ENCODE data around the gene SERPINB6. TPM values are rescaled to one million over a fixed set of nuclear protein-coding genes. Genes with fewer than 3 reads are reported as not detected.

Gene SERPINB6
- total and polyA plus RNA-seq, 9 of the 15 experiments (the other 6 are each of a cell fraction or from before 2014, with no cell fraction given): 86.6 to 211 (median 143) TPM

DNA sequence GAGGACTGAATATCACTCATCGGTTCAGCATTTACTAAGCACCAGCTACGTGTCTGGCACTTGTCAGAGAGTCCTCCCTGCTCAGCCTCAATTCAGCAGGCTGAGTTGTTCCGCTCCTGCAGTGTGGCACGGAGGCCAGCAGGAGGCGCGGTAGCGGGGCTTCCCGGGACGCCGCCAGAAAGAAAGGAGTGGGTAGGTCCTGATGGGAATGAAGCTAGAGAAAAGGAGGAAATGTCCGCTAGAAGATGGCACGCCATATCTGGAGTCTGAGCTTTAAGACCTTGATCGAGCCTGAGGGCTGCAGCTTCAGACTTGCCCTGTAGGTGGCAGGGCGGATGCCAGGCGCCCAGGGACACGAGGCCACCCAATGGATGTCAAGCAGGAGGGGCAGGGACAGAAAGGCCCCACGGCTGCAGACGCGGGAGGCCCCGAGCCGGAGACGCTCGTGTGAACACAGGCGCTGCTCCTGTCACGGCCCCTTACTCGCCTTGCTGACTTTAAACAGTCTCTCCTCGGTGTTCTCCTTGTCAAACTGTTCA lies 18.7 kb downstream of the SERPINB6 start (continued):
- TF ChIP-seq ZNF23 (CRISPR knock-in tag; IDR thresholded peaks at IDR 0.05) (no peak), FOXA1 (IDR thresholded peaks at IDR 0.05; ENCODE audit: borderline replicate concordance) (no peak), NONO (IDR thresholded peaks at IDR 0.05; ENCODE audit: low read depth in 2 of 2, low read length in 1 of 2) (no peak), ZBTB40 (IDR thresholded peaks at IDR 0.05) (no peak), ZBTB40 (CRISPR knock-in tag; IDR thresholded peaks at IDR 0.05) (no peak), ETS2 (tag; IDR thresholded peaks at IDR 0.05; ENCODE audit: borderline replicate concordance, poor library complexity, severe bottlenecking) (no peak), PCBP2 (IDR thresholded peaks at IDR 0.05; ENCODE audit: low read depth, low read length, poor library complexity, severe bottlenecking) (no peak), ZNF232 (CRISPR knock-in tag; IDR thresholded peaks at IDR 0.05) (no peak)
- TF ChIP-seq, protein P1, sequence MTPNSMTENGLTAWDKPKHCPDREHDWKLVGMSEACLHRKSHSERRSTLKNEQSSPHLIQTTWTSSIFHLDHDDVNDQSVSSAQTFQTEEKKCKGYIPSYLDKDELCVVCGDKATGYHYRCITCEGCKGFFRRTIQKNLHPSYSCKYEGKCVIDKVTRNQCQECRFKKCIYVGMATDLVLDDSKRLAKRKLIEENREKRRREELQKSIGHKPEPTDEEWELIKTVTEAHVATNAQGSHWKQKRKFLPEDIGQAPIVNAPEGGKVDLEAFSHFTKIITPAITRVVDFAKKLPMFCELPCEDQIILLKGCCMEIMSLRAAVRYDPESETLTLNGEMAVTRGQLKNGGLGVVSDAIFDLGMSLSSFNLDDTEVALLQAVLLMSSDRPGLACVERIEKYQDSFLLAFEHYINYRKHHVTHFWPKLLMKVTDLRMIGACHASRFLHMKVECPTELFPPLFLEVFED (CRISPR knock-in tag; conservative IDR thresholded peaks at IDR 0.05): 0 out of 2 replicates have a peak, but pooled peaks have one; percentile 48
- TF ChIP-seq, protein P2, sequence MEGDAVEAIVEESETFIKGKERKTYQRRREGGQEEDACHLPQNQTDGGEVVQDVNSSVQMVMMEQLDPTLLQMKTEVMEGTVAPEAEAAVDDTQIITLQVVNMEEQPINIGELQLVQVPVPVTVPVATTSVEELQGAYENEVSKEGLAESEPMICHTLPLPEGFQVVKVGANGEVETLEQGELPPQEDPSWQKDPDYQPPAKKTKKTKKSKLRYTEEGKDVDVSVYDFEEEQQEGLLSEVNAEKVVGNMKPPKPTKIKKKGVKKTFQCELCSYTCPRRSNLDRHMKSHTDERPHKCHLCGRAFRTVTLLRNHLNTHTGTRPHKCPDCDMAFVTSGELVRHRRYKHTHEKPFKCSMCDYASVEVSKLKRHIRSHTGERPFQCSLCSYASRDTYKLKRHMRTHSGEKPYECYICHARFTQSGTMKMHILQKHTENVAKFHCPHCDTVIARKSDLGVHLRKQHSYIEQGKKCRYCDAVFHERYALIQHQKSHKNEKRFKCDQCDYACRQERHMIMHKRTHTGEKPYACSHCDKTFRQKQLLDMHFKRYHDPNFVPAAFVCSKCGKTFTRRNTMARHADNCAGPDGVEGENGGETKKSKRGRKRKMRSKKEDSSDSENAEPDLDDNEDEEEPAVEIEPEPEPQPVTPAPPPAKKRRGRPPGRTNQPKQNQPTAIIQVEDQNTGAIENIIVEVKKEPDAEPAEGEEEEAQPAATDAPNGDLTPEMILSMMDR (IDR thresholded peaks at IDR 0.05 in 2 of 3, conservative IDR thresholded peaks at IDR 0.05 in 1 of 3; ENCODE audit: insufficient read depth in 2 of 3, low read depth in 1 of 3, low read length in 3 of 3): peak; percentile 98 to 100 (median 99)
- TF ChIP-seq, protein P3, sequence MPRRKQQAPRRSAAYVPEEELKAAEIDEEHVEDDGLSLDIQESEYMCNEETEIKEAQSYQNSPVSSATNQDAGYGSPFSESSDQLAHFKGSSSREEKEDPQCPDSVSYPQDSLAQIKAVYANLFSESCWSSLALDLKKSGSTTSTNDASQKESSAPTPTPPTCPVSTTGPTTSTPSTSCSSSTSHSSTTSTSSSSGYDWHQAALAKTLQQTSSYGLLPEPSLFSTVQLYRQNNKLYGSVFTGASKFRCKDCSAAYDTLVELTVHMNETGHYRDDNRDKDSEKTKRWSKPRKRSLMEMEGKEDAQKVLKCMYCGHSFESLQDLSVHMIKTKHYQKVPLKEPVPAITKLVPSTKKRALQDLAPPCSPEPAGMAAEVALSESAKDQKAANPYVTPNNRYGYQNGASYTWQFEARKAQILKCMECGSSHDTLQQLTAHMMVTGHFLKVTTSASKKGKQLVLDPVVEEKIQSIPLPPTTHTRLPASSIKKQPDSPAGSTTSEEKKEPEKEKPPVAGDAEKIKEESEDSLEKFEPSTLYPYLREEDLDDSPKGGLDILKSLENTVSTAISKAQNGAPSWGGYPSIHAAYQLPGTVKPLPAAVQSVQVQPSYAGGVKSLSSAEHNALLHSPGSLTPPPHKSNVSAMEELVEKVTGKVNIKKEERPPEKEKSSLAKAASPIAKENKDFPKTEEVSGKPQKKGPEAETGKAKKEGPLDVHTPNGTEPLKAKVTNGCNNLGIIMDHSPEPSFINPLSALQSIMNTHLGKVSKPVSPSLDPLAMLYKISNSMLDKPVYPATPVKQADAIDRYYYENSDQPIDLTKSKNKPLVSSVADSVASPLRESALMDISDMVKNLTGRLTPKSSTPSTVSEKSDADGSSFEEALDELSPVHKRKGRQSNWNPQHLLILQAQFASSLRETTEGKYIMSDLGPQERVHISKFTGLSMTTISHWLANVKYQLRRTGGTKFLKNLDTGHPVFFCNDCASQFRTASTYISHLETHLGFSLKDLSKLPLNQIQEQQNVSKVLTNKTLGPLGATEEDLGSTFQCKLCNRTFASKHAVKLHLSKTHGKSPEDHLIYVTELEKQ (CRISPR knock-in tag; IDR thresholded peaks at IDR 0.05): no peak

Data from K562 (cell line).